A673 (cell line): ENCODE results near the gene RPS6KL1.

Experiments used
- EZH2 ChIP-seq: fragments of 200-600 bp; sonication (generic); IDR thresholded peaks from 2 replicates; pipeline ENCODE4 v1.6.1; 2017; ENCODE audit warnings: borderline replicate concordance, low read depth, mild to moderate bottlenecking, mixed read lengths, antibody characterized with exemption, low read length; ENCODE audit not compliant: poor library complexity, severe bottlenecking
- TF ChIP-seq, protein P1 (sequence below): fragments of 300-800, 200-600 bp; sonication (generic); conservative IDR thresholded peaks from 2 replicates; pipeline ENCODE4 v1.5.1; 2017; ENCODE audit warnings: low read depth, mild to moderate bottlenecking, antibody characterized with exemption, low read length, moderate library complexity, mixed read lengths

DNA sequence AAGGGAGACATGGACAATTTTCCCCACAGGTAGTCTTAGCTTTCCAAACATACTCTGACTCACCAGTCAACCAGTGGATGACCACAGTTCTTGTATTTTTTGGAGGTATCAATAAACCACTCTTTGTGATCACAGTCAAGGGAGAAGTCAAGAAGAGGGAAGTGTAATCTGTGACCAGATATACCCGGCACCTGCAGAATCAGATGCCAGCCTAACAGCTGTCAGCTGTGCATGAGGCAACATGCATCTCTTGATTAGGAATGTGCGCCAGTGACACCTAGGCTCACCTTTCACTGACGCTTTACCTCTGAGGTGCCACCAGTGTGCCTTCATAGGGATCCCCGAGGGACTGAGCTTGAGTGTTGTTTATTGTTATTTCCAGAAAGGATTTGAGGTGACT, 67.1 kb downstream of the RPS6KL1 start:
- TF ChIP-seq, protein P1, sequence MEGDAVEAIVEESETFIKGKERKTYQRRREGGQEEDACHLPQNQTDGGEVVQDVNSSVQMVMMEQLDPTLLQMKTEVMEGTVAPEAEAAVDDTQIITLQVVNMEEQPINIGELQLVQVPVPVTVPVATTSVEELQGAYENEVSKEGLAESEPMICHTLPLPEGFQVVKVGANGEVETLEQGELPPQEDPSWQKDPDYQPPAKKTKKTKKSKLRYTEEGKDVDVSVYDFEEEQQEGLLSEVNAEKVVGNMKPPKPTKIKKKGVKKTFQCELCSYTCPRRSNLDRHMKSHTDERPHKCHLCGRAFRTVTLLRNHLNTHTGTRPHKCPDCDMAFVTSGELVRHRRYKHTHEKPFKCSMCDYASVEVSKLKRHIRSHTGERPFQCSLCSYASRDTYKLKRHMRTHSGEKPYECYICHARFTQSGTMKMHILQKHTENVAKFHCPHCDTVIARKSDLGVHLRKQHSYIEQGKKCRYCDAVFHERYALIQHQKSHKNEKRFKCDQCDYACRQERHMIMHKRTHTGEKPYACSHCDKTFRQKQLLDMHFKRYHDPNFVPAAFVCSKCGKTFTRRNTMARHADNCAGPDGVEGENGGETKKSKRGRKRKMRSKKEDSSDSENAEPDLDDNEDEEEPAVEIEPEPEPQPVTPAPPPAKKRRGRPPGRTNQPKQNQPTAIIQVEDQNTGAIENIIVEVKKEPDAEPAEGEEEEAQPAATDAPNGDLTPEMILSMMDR = no peak
- TF ChIP-seq EZH2 = no peak
